ENCODE results near the gene ZNF677.
"Not testable (repeated sequence)": the region's sequence is repeated elsewhere in the genome, so short reads cannot be mapped to it uniquely, and the experiment has no call there.

ZNF677 gene

GRCh38 chr19:53192771-53193534, 61.7 kb downstream of the ZNF677 start, which contains the start of gene ZNF665:
Gene ZNF665 (minus strand): TSS chr19:53193358. CDS start chr19:53182898, 10,460 bp downstream.
- DNase-seq, result peak; percentile 86

- no peak for DNase-seq
Observed at GRCh38 chr19:53190253-53190652, 64.4 kb downstream of the ZNF677 start.

GRCh38 chr19:53189691-53190198, 64.9 kb downstream of the ZNF677 start:
- DNase-seq, result not testable (repeated sequence)

Data from CD4-positive, alpha-beta T cell treated with Interleukin-21 for 1 hour (primary cell).